ENCODE measurements around the gene EGFL8. TPM values are rescaled to one million over a fixed set of nuclear protein-coding genes. Genes with fewer than 3 reads are reported as not detected.

Gene EGFL8
- total RNA-seq, 4 donors from 2014 or later, result 108 to 388 (median 270) TPM

- no peaks in the 10 kb centered on the region for H3K9me3 ChIP-seq
- H3K36me3 ChIP-seq, result no peaks in the 10 kb centered on the region
- H3K4me3 ChIP-seq, result no peak overlapping the region
- 81 to 82% methylated on average over 4 of the region's 4 CpGs for WGBS, 2 donors
- no peak for TF ChIP-seq EP300 (IDR thresholded peaks at IDR 0.05)
- TF ChIP-seq CTCF (IDR thresholded peaks at IDR 0.05), result no peak
- no peak for TF ChIP-seq POLR2A (IDR thresholded peaks at IDR 0.05)
- DNase-seq (ENCODE audit: low spot score in 2 of 2), result no peak
- peak overlapping the region; percentile 92 to 100 (median 100) for H3K27ac ChIP-seq
- H3K27me3 ChIP-seq, result no peaks in the 10 kb centered on the region
- H3K4me1 ChIP-seq, result peaks cover 0 to 59% (median 49%) of the 10 kb centered on the region in 4 donors
Observed at GRCh38 chr6:32194388-32194787, 30.0 kb downstream of the EGFL8 start.

DNA sequence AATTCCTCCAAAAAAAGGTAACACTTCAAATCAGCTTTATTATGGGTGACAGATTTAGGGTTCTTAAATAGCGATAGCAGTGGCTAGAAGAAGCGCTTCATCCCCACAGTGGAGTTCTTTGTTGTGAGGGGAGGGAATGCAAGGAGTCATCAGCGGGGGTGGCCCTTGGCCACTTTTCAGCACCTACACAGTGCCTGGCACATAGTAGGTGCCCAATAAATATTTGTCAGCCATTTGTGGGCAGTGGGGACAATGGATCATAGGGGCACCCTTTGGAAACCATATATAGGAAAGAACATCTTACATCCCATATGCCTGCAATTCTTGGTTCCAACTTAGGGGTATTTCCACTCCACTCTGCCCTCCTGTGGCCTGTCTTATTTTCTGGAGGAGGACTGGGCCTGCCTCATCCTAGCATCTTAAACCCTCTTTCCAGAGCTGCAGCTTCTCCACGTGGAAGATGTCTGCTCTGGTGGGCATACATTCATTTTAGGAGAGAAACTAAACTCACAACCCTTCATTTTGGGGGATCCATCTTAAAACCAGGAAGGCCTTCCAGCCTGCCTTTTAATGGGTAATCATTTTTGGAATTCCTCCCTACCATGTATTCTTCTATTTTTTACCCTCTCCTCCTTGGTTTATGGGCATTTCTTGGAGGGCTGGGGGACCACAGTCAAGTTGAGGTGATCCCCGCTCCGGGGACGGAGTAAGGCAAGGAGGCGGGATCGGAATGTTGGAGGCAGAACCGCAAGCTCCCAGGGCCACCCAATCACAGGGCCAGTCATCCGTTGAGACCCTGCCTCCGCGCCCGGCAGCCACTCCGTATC lies 30.6 kb downstream of the EGFL8 start:
- WGBS, 2 donors, result 11 to 14% methylated on average over 11 to 15 of the region's 15 CpGs

DNA sequence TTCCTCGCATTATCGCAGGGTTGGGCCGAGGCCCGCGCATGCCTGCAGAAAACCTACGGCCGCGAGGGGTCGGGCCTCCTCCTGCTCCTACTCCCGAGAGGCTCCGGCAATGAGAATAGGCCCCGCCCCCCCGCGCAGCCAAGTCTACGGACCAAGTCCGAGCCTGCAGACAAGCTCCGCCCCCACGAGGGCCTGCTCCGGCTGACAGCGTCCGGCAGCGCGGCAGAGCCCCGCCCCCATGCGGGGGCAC lies 31.2 kb downstream of the EGFL8 start:
- no peaks in the 10 kb centered on the region for H3K27me3 ChIP-seq
- peak overlapping the region; percentile 96 to 100 (median 100) for H3K27ac ChIP-seq
- DNase-seq (ENCODE audit: low spot score in 2 of 2), result peak; percentile 100
- H3K9me3 ChIP-seq, result no peaks in the 10 kb centered on the region
- 0% methylated on average over 1 of the region's 25 CpGs; no CpG with 5 or more reads in 1 of the 2 donors for WGBS, 2 donors
- TF ChIP-seq EP300 (IDR thresholded peaks at IDR 0.05) (peak in 1 of 2 donors; percentile 97), POLR2A (IDR thresholded peaks at IDR 0.05) (no peak), CTCF (IDR thresholded peaks at IDR 0.05) (peak; percentile 19 to 80 (median 73))
- H3K36me3 ChIP-seq, result no peaks in the 10 kb centered on the region
- H3K4me3 ChIP-seq, result peak overlapping the region in 3 of 4 donors; percentile 48 to 94 (median 90)
- H3K4me1 ChIP-seq, result peaks cover 0 to 57% (median 47%) of the 10 kb centered on the region in 4 donors

More for the DNA sequence above, 30.6 kb downstream of the EGFL8 start:
- TF ChIP-seq POLR2A (IDR thresholded peaks at IDR 0.05) (peak; percentile 91 to 94), CTCF (IDR thresholded peaks at IDR 0.05) (peak in 4 of 5 experiments; percentile 32 to 65 (median 56)), EP300 (IDR thresholded peaks at IDR 0.05) (peak in 1 of 2 donors; percentile 88)
- Histone ChIP-seq H3K9me3 (no peaks in the 10 kb centered on the region), H3K27ac (peak overlapping the region; percentile 92 to 100 (median 100)), H3K4me1 (peaks cover 0 to 59% (median 49%) of the 10 kb centered on the region in 4 donors), H3K36me3 (no peaks in the 10 kb centered on the region), H3K4me3 (peak overlapping the region; percentile 2 to 94 (median 39)), H3K27me3 (no peaks in the 10 kb centered on the region)
- peak in 1 of 2 donors; percentile 62 for DNase-seq (ENCODE audit: low spot score in 2 of 2)

DNA sequence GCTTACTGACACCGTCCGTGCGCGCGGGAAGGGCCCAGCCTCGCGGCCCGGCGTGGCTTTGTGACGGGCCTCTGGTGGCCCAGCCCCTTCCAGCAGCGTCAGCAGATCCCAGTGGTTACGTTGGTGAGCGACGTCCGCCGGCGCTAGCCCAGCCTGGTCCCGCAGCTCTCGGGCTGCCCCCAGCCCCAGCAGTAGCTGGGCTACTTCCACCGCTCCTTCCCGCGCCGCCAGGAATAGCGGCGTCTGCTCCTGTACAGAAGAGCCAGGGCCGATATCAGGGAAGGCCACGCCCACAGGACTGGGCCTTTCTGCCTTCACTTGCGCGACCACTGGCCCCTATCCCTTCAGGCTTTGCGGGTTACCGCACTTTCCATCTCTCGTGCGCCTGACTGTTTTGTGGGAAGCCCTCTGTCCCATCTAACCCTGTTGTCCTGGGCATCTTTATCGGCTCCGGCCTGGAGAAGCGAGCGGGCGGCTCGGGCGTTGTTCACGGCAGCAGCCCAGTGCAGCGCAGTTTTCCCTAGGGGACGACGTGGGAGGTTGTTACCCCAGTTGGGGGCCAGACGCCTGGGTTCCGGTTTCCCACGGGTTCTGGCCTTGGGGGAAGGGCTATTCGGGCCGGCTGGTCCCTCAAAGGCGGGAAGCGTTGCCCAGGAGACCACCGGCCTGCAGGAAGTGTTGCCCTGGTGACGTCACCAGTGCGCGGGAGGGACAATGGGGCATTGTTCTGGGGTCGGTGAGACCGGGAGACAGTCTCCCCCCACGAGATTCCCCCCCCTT lies 31.7 kb downstream of the EGFL8 start:
- peak; percentile 92 to 94 for DNase-seq (ENCODE audit: low spot score in 2 of 2)
- H3K4me1 ChIP-seq, result peaks cover 0 to 52% (median 42%) of the 10 kb centered on the region in 4 donors
- peak overlapping the region; percentile 96 to 100 (median 100) for H3K27ac ChIP-seq
- H3K4me3 ChIP-seq, result peak overlapping the region; percentile 48 to 94 (median 76)
- H3K27me3 ChIP-seq, result no peaks in the 10 kb centered on the region
- H3K9me3 ChIP-seq, result no peaks in the 10 kb centered on the region
- no peaks in the 10 kb centered on the region for H3K36me3 ChIP-seq
- WGBS, 2 donors, result 0% methylated on average over 27 to 30 of the region's 58 CpGs
- peak; percentile 98 to 99 for TF ChIP-seq POLR2A (IDR thresholded peaks at IDR 0.05)
- TF ChIP-seq EP300 (IDR thresholded peaks at IDR 0.05), result peak; percentile 75 to 98
- peak in 1 of 5 experiments; percentile 0 for TF ChIP-seq CTCF (IDR thresholded peaks at IDR 0.05)

Measured in tibial nerve (tissue), 4 donors.